ENCODE data around the gene LINS1. TPM values are rescaled to one million over a fixed set of nuclear protein-coding genes. Genes with fewer than 3 reads are reported as not detected.

Gene LINS1
- total RNA-seq, 1 experiment from 2014 or later: 13.6 TPM

GRCh38 chr15:100614336-100614735, 12.4 kb upstream of the LINS1 start:
- DNase-seq (ENCODE audit: low read depth, low spot score) (no peak), ATAC-seq (no peak)
- H3K27ac ChIP-seq (ENCODE audit: low read length): no peak overlapping the region
- H3K9me3 ChIP-seq (ENCODE audit: control insufficient read depth, insufficient read depth, low read depth, low read length): no peaks in the 10 kb centered on the region
- intact Hi-C loops (cut with micrococcal nuclease; ENCODE audit: unreplicated experiment) (no loop called here), in situ Hi-C loops (cut with HindIII; ENCODE audit: low pct_unique_long_range_greater_than_20kb, low sequenced_read_pairs) (no loop called here)
- TF ChIP-seq POLR2AphosphoS5 (IDR thresholded peaks at IDR 0.05; ENCODE audit: low read depth, low read length) (no peak), CTCF (IDR thresholded peaks at IDR 0.05) (no peak)
- H3K36me3 ChIP-seq (ENCODE audit: control insufficient read depth, insufficient read depth, low read length): peaks cover 24% of the 10 kb centered on the region
- BruUV-seq (replicated peaks): no TSS peak
- H3K4me3 ChIP-seq (ENCODE audit: low read depth in 2 of 2, low read length in 2 of 2): no peak overlapping the region
- ChIA-PET POLR2A (no interaction called here), CTCF (no interaction called here)
- H3K4me1 ChIP-seq (ENCODE audit: control insufficient read depth, insufficient read depth, low read length): no peaks in the 10 kb centered on the region
- no peaks in the 10 kb centered on the region for H3K27me3 ChIP-seq (ENCODE audit: control insufficient read depth, insufficient read depth, low read length)

GRCh38 chr15:100613208-100613607, 11.2 kb upstream of the LINS1 start:
- no peak overlapping the region for H3K4me3 ChIP-seq (ENCODE audit: low read depth in 2 of 2, low read length in 2 of 2)
- in situ Hi-C loops (cut with HindIII; ENCODE audit: low pct_unique_long_range_greater_than_20kb, low sequenced_read_pairs): no loop called here
- H3K27ac ChIP-seq (ENCODE audit: low read length): no peak overlapping the region
- ChIA-PET POLR2A (no interaction called here), CTCF (no interaction called here)
- H3K4me1 ChIP-seq (ENCODE audit: control insufficient read depth, insufficient read depth, low read length): no peaks in the 10 kb centered on the region
- intact Hi-C loops (cut with micrococcal nuclease; ENCODE audit: unreplicated experiment): no loop called here
- no peak for TF ChIP-seq SIN3A (IDR thresholded peaks at IDR 0.05; ENCODE audit: borderline replicate concordance, insufficient read depth, low read depth, low read length)
- BruUV-seq (replicated peaks): no TSS peak
- ATAC-seq: no peak
- peaks cover 28% of the 10 kb centered on the region for H3K36me3 ChIP-seq (ENCODE audit: control insufficient read depth, insufficient read depth, low read length)
- H3K9me3 ChIP-seq (ENCODE audit: control insufficient read depth, insufficient read depth, low read depth, low read length): no peaks in the 10 kb centered on the region
- no peak for DNase-seq (ENCODE audit: low read depth, low spot score)
- no peaks in the 10 kb centered on the region for H3K27me3 ChIP-seq (ENCODE audit: control insufficient read depth, insufficient read depth, low read length)

- ATAC-seq: no peak
- H3K27ac ChIP-seq (ENCODE audit: low read length): no peak overlapping the region
- H3K36me3 ChIP-seq (ENCODE audit: control insufficient read depth, insufficient read depth, low read length): peaks cover 29% of the 10 kb centered on the region
- intact Hi-C loops (cut with micrococcal nuclease; ENCODE audit: unreplicated experiment) (no loop called here), in situ Hi-C loops (cut with HindIII; ENCODE audit: low pct_unique_long_range_greater_than_20kb, low sequenced_read_pairs) (no loop called here)
- no peak for DNase-seq (ENCODE audit: low read depth, low spot score)
- CTCF ChIA-PET: no interaction called here
- no peaks in the 10 kb centered on the region for H3K27me3 ChIP-seq (ENCODE audit: control insufficient read depth, insufficient read depth, low read length)
- no peaks in the 10 kb centered on the region for H3K4me1 ChIP-seq (ENCODE audit: control insufficient read depth, insufficient read depth, low read length)
- no peaks in the 10 kb centered on the region for H3K9me3 ChIP-seq (ENCODE audit: control insufficient read depth, insufficient read depth, low read depth, low read length)
- BruUV-seq (replicated peaks): no TSS peak
- POLR2A ChIA-PET: no interaction called here
- TF ChIP-seq CTCF (IDR thresholded peaks at IDR 0.05) (no peak), TCF7L2 (IDR thresholded peaks at IDR 0.05; ENCODE audit: low read depth, low read length) (no peak), REST (IDR thresholded peaks at IDR 0.05; ENCODE audit: insufficient read depth in 1 of 2, low read depth in 2 of 2, low read length in 1 of 2) (no peak), SIN3A (IDR thresholded peaks at IDR 0.05; ENCODE audit: borderline replicate concordance, insufficient read depth, low read depth, low read length) (no peak), POLR2AphosphoS5 (IDR thresholded peaks at IDR 0.05; ENCODE audit: low read depth, low read length) (no peak)
- no peak overlapping the region for H3K4me3 ChIP-seq (ENCODE audit: low read depth in 2 of 2, low read length in 2 of 2)
Measured at GRCh38 chr15:100612539-100612938, 10.6 kb upstream of the LINS1 start.
